ENCODE measurements around the gene DRGX. TPM values are rescaled to one million over a fixed set of nuclear protein-coding genes. Genes with fewer than 3 reads are reported as not detected.

The DRGX gene
- total RNA-seq, 8 experiments from 2014 or later, result 0.04 to 0.47 (median 0.31) TPM; not detected in 4

GRCh38 chr10:49322371-49323170 is 73.3 kb downstream of the DRGX start:
- no peak for ATAC-seq (replicated peaks in 6 of 8)
- Histone ChIP-seq H3K4me3 (no peak overlapping the region), H3K27ac (no peak overlapping the region), H3K4me1 (replicated peaks in 1 of 2) (no peaks in the 10 kb centered on the region)
- 48 to 100% (median 82%) methylated on average over 1 to 12 of the region's 26 CpGs for WGBS, 10 experiments
- in situ Hi-C loops (cut with MboI; ENCODE audit: low pct_unique_long_range_greater_than_20kb in 2 of 9, low sequenced_read_pairs in 9 of 9, unreplicated experiment in 9 of 9), result no loop called here

GRCh38 chr10:49321021-49321420 is 74.9 kb downstream of the DRGX start:
- ATAC-seq (replicated peaks in 6 of 8), result no peak
- WGBS, 10 experiments, result 20 to 100% (median 39%) methylated on average over 1 to 3 of the region's 3 CpGs; no CpG with 5 or more reads in 1 of the 10 experiments
- in situ Hi-C loops (cut with MboI; ENCODE audit: low pct_unique_long_range_greater_than_20kb in 2 of 9, low sequenced_read_pairs in 9 of 9, unreplicated experiment in 9 of 9), result no loop called here

DNA sequence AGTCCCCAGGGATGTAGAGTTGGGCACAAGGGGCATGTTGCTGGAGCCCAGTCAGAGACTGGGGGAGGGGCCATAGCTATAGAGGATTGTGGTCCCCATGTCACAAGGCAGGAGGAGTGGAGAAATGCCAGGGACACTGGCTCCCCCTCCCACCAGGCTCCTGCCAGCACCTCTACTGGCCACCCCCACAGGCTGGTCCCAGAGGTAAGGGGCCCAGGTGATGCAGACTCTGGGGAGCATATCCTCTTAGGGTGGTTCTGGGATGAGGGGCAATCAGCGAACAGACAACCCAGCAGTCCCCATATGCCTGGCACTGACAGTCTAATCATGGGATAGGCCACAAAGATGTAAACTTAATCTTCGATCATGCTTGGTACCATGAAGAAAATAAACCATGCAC is 75.7 kb downstream of the DRGX start:
- H3K4me1 ChIP-seq (replicated peaks in 1 of 2), result no peaks in the 10 kb centered on the region
- in situ Hi-C loops (cut with MboI; ENCODE audit: low pct_unique_long_range_greater_than_20kb in 2 of 9, low sequenced_read_pairs in 9 of 9, unreplicated experiment in 9 of 9), result no loop called here
- ATAC-seq (replicated peaks in 6 of 8), result no peak
- 0 to 94% (median 83%) methylated on average over 1 to 2 of the region's 2 CpGs; no CpG with 5 or more reads in 7 of the 10 experiments for WGBS, 10 experiments
- no peak overlapping the region for H3K4me3 ChIP-seq
- H3K27ac ChIP-seq, result no peak overlapping the region

More at GRCh38 chr10:49321021-49321420, 74.9 kb downstream of the DRGX start:
- Histone ChIP-seq H3K4me1 (replicated peaks in 1 of 2) (no peaks in the 10 kb centered on the region), H3K27ac (no peak overlapping the region), H3K4me3 (no peak overlapping the region)

DNA sequence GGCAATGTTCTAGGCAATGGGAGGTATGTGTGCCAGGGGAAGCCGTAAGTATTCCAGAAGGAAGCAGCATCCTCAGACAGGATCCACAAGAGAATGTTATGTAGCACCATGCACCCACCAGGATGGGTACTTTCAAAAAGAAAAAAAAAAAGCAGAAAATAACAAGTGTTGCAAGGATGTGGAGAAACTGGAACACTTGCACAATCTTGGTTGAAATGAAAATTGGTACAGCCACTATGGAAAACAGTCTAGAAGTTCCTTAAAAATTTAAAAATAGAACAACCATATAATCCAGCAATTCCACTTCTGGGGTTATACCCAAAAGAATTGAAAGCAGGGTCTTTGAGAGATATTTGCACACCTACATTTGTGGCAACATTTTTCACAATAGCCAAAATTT is 76.7 kb downstream of the DRGX start:
- no peak for ATAC-seq (replicated peaks in 6 of 8)
- Histone ChIP-seq H3K4me1 (replicated peaks in 1 of 2) (no peaks in the 10 kb centered on the region), H3K4me3 (no peak overlapping the region), H3K27ac (no peak overlapping the region)
- WGBS, 10 experiments, result 22 to 100% (median 80%) methylated on average over 1 of the region's 1 CpG; no CpG with 5 or more reads in 7 of the 10 experiments
- in situ Hi-C loops (cut with MboI; ENCODE audit: low pct_unique_long_range_greater_than_20kb in 2 of 9, low sequenced_read_pairs in 9 of 9, unreplicated experiment in 9 of 9), result no loop called here

DNA sequence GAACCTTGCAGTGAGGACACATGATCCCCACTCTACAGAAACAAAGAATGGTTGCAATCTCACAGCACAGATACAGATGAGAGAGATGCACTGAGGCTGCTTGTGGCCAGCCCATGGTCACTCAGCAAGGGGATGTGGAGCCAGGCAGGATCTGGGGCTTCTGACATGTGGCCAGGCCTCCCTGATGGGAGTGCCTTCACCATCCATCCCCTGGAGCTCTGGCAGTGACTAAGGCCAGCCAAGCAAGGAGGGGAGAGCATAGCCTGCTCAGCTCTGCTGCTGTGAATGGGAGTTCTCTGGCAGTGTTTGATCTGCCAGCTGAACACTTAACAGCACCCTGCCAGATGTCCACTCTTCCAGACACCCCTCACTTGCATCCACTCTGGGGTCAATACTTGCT is 77.1 kb downstream of the DRGX start:
- H3K27ac ChIP-seq, result no peak overlapping the region
- no peaks in the 10 kb centered on the region for H3K4me1 ChIP-seq (replicated peaks in 1 of 2)
- no peak overlapping the region for H3K4me3 ChIP-seq
- in situ Hi-C loops (cut with MboI; ENCODE audit: low pct_unique_long_range_greater_than_20kb in 2 of 9, low sequenced_read_pairs in 9 of 9, unreplicated experiment in 9 of 9), result no loop called here
- peak in 2 of 8 experiments; percentile 53 to 68 for ATAC-seq (replicated peaks in 6 of 8)

- Histone ChIP-seq H3K27ac (no peak overlapping the region), H3K4me3 (no peak overlapping the region), H3K4me1 (replicated peaks in 1 of 2) (no peaks in the 10 kb centered on the region)
- no peak for ATAC-seq (replicated peaks in 6 of 8)
- 33 to 100% (median 86%) methylated on average over 1 to 4 of the region's 6 CpGs; no CpG with 5 or more reads in 5 of the 10 experiments for WGBS, 10 experiments
- in situ Hi-C loops (cut with MboI; ENCODE audit: low pct_unique_long_range_greater_than_20kb in 2 of 9, low sequenced_read_pairs in 9 of 9, unreplicated experiment in 9 of 9), result no loop called here
These were observed 77.9 kb downstream of the DRGX start for GRCh38 chr10:49318028-49318427.

DNA sequence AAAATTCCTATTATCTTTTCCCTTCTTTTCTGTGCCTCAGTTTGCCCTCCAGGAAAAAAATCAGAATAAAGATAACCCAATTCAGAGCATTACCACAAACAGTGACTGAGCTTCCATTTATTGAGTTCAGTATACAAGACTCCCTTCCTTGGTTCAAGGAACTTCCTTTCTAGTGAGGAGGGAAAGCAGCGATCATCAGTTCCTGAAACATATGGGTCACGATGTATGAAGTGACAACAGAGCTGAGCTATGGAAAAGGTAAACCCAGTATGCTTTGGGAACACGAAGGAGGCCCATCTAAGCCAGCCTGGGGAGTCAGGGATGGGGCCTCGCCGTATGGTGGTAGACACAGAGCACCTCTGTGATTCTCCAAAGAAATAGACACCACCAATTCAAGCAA is 81.1 kb downstream of the DRGX start:
- 46 to 90% (median 72%) methylated on average over 2 to 5 of the region's 5 CpGs; no CpG with 5 or more reads in 2 of the 10 experiments for WGBS, 10 experiments
- in situ Hi-C loops (cut with MboI; ENCODE audit: low pct_unique_long_range_greater_than_20kb in 2 of 9, low sequenced_read_pairs in 9 of 9, unreplicated experiment in 9 of 9), result no loop called here
- ATAC-seq (replicated peaks in 6 of 8), result no peak
- no peaks in the 10 kb centered on the region for H3K4me1 ChIP-seq (replicated peaks in 1 of 2)
- H3K27ac ChIP-seq, result no peak overlapping the region
- H3K4me3 ChIP-seq, result no peak overlapping the region

Other genes with a start within 250 kb of the DRGX start
- under 1 TPM in 4 of 8 experiments, not detected in 4; 0.25 to 0.71 (median 0.36) TPM for gene TMEM273, start 207.7 kb downstream of the DRGX start, total RNA-seq
- 1 to 10 TPM in 1 of 8 experiments, under 1 TPM in 5, not detected in 2; 0.04 to 1.6 (median 0.22) TPM for gene C10orf71, start 96.9 kb downstream of the DRGX start, total RNA-seq
- gene ERCC6, start 143.0 kb upstream of the DRGX start, total RNA-seq, result 100 to 1,000 TPM in 1 of 8 experiments, 10 to 100 TPM in 6, 1 to 10 TPM in 1; 9.9 to 112 (median 15.3) TPM
- gene SLC18A3, start 214.2 kb upstream of the DRGX start, total RNA-seq, result 10 to 100 TPM in 3 of 8 experiments, 1 to 10 TPM in 2, under 1 TPM in 2, not detected in 1; 0.10 to 17.7 (median 8.7) TPM
- 1 to 10 TPM in 5 of 8 experiments, not detected in 3; 2.4 to 6.5 (median 3.8) TPM for gene CHAT, start 217.9 kb upstream of the DRGX start, total RNA-seq

Data from motor neuron (in vitro differentiated cells).